Right lobe of liver (tissue), 6 donors: ENCODE results near the gene SRPX. TPM values are rescaled to one million over a fixed set of nuclear protein-coding genes. Genes with fewer than 3 reads are reported as not detected.

Experiments
- ATAC-seq, 4 donors: fragments of 200-7000 bp; cut with Tn5 transposase; one replicate each; pipeline ENCODE4 v1.9.1; 2020; ENCODE audit warnings: mild to moderate bottlenecking in 4 of 4, moderate library complexity in 4 of 4
- DNase-seq, 3 donors: peaks; one replicate each; pipeline ENCODE4 v3.0.0-alpha.2; 2020
- H3K27ac ChIP-seq, 3 donors: fragments of 200-600 bp; one replicate each; pipeline ENCODE4 v1.8.0; 2022
- H3K27me3 ChIP-seq, 2 donors: fragments of 200-600 bp; one replicate each; pipeline ENCODE4 v1.8.0; 2022
- H3K36me3 ChIP-seq, 4 donors: fragments of 200-600 bp; sonication (generic) in 1 of 4; one replicate each; pipeline versions ENCODE4 v1.5.1 to v1.8.0; 2017 to 2022; ENCODE audit warnings: control low read depth in 1 of 4
- H3K4me1 ChIP-seq, 4 donors: fragments of 200-600 bp; sonication (generic) in 1 of 4; one replicate each; pipeline versions ENCODE4 v1.5.1 to v1.8.0; 2017 to 2022; ENCODE audit warnings: control low read depth in 1 of 4
- H3K4me3 ChIP-seq, 3 donors: fragments of 200-600 bp; one replicate each; pipeline ENCODE4 v1.8.0; 2022
- H3K9me3 ChIP-seq, 4 donors: fragments of 200-600 bp; sonication (generic) in 1 of 4; one replicate each; pipeline versions ENCODE4 v1.5.1 to v1.8.0; 2017 to 2022; ENCODE audit warnings: control low read depth in 1 of 4
- POLR2A ChIP-seq: fragments of 450-650 bp; IDR thresholded peaks from one replicate; pipeline ENCODE4 v1.6.1; 2017; ENCODE audit warnings: antibody characterized with exemption, mild to moderate bottlenecking
- whole genome bisulfite sequencing: methylation state at CpG from one replicate; pipeline ENCODE4 v1.1.6; 2018; ENCODE audit warnings: low coverage, low lambda C conversion rate; ENCODE audit not compliant: insufficient coverage; ENCODE audit errors: missing lambda C conversion rate; 5-methylcytosine and 5-hydroxymethylcytosine counted together
- intact Hi-C, 2 donors: fragments of 100-400 bp; cut with DNase I; formaldehyde crosslinking; loops; one replicate each; pipeline versions ENCODE4 v1.11.2 to v1.14.1; 2022
- total RNA-seq, 6 experiments: library from RNA; depleted of rRNA in 2 of 6; stranded (reverse); fragments of >200 nt in 2 of 6; fragmentation: NEBNext Ultra II Directional in 3 of 6; extraction: Animal tissue kit (Norgen Biotek cat#: 25700) in 3 of 6; gene quantifications; one replicate each; pipeline versions ENCODE4 v1.1.0 to v1.2.4, GENCODE V29; 2016 to 2023
- TF ChIP-seq, protein P1 (sequence below), 4 donors: fragments of 200-600 bp in 3 of 4; fragments of 450-650 bp in 1 of 4; IDR thresholded peaks; one replicate each; pipeline versions ENCODE4 v1.5.1 to v1.8.0; 2016 to 2022; ENCODE audit warnings: antibody characterized with exemption in 4 of 4, mild to moderate bottlenecking in 2 of 4
- donor health status: DM: no; HTN: yes; CAD: no.
- donor health status: DM: no; HTN: no; CAD: no.
- donor health status: DM: no; HTN: no; CAD: no.
- donor health status: DM: no; HTN: yes; CAD: no.
- donor health status: DM: no; HTN: yes; CAD: no.

Gene SRPX
- total RNA-seq, 6 experiments from 2014 or later = 6.5 to 15.3 (median 10.5) TPM

DNA sequence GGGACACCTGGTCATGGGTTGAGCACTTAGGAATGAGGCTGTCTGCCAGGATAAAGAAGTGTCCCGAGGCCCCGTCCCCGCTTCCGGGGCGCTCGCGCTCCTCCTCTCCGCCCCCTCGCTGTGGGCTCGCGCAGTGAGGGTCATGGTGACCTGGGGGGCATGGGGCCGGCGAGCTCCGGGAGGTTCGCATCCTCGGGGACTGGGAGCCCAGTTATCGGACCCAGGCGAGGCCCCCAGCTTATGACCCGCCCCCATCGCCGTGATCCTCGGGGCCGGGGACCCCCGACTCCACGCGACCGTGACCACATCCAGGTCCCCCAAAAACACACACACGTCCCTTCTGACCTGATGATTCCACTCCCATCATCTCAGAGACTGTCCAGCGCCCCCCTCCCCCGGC is 35.3 kb upstream of the SRPX start:
- Histone ChIP-seq H3K27ac (no peak overlapping the region), H3K4me1 (no peaks in the 10 kb centered on the region), H3K9me3 (no peaks in the 10 kb centered on the region), H3K27me3 (no peaks in the 10 kb centered on the region), H3K36me3 (no peaks in the 10 kb centered on the region), H3K4me3 (no peak overlapping the region)
- WGBS = no CpG with 5 or more reads among the region's 30 CpGs
- TF ChIP-seq, protein P1, sequence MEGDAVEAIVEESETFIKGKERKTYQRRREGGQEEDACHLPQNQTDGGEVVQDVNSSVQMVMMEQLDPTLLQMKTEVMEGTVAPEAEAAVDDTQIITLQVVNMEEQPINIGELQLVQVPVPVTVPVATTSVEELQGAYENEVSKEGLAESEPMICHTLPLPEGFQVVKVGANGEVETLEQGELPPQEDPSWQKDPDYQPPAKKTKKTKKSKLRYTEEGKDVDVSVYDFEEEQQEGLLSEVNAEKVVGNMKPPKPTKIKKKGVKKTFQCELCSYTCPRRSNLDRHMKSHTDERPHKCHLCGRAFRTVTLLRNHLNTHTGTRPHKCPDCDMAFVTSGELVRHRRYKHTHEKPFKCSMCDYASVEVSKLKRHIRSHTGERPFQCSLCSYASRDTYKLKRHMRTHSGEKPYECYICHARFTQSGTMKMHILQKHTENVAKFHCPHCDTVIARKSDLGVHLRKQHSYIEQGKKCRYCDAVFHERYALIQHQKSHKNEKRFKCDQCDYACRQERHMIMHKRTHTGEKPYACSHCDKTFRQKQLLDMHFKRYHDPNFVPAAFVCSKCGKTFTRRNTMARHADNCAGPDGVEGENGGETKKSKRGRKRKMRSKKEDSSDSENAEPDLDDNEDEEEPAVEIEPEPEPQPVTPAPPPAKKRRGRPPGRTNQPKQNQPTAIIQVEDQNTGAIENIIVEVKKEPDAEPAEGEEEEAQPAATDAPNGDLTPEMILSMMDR (IDR thresholded peaks at IDR 0.05) = no peak
- TF ChIP-seq POLR2A = no peak
- ATAC-seq = peak in 1 of 4 donors; percentile 27
- intact Hi-C loops = no loop called here
- no peak for DNase-seq

DNA sequence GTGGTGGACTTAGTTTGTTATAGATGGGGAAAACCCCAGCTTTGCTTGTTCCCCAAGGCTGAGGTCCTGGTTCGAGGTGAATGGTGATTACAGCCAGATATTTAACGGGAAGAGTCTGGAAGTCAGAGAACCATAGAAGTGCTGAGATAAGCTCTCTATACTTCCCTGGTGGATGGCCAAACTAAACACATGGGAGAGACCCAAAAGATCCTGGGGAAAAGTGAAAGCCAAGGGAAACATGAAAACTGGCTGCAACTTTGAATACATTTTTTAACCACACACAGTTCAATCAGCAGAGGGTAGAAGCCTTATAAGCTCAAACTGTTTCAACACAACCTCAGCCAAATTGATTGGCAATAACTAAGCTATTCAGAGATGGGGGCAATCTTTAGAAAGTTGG is 29.3 kb upstream of the SRPX start:
- Histone ChIP-seq H3K4me3 (no peak overlapping the region), H3K27me3 (no peaks in the 10 kb centered on the region), H3K27ac (no peak overlapping the region), H3K9me3 (no peaks in the 10 kb centered on the region), H3K36me3 (no peaks in the 10 kb centered on the region), H3K4me1 (no peaks in the 10 kb centered on the region)
- intact Hi-C loops = no loop called here
- 14% methylated on average over 2 of the region's 2 CpGs for whole genome bisulfite sequencing
- DNase-seq (no peak), ATAC-seq (peak in 1 of 4 donors; percentile 48)
- TF ChIP-seq POLR2A = no peak
- TF ChIP-seq, protein P1 (IDR thresholded peaks at IDR 0.05) = no peak

DNA sequence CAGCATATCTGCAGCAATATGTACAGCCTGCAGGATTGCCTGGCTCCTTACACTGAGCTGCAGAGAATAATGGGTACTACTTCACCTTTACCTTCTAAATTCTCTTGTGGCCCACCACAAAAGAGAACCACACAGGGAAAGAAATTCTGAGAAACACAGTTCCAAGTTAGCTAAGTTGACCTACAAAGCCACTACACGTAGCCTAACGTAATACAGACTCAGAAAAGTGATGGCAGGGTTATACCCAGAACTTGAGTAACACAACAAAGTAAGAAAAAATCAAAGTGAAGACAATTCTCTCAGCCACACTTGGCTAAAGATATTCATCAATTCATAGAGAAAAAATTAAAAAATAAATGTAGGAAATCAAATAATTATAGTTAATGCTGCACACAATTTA is 26.4 kb upstream of the SRPX start:
- no peak for TF ChIP-seq POLR2A
- TF ChIP-seq, protein P1 (IDR thresholded peaks at IDR 0.05) = no peak
- Histone ChIP-seq H3K9me3 (no peaks in the 10 kb centered on the region), H3K27ac (no peak overlapping the region), H3K36me3 (no peaks in the 10 kb centered on the region), H3K27me3 (no peaks in the 10 kb centered on the region), H3K4me3 (no peak overlapping the region), H3K4me1 (no peaks in the 10 kb centered on the region)
- WGBS = 60% methylated on average over 1 of the region's 2 CpGs
- ATAC-seq = no peak
- DNase-seq = no peak
- intact Hi-C loops = no loop called here

DNA sequence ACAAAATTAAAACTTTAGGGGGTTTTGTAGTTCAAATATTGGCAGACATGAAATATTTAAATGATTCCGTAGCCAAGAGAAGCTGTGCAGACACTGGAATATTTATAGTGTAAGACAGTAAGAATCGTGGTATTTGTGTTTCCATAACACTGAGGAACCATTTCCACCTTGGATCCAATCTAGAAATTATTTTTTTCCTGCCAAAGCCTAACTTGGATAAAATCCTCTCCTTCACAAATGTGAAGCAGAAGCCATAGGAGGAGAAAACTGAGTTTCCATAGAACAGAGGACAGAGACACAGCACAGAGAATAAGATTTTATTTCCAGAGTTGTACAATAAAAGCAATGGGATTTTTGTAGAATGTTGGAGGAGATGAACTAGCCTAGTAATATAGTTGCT is 19.9 kb upstream of the SRPX start:
- H3K9me3 ChIP-seq = no peaks in the 10 kb centered on the region
- WGBS = 66% methylated on average over 2 of the region's 2 CpGs
- no peaks in the 10 kb centered on the region for H3K4me1 ChIP-seq
- ATAC-seq = no peak
- H3K36me3 ChIP-seq = no peaks in the 10 kb centered on the region
- H3K27ac ChIP-seq = no peak overlapping the region
- TF ChIP-seq POLR2A = no peak
- TF ChIP-seq, protein P1 (IDR thresholded peaks at IDR 0.05) = no peak
- no peak overlapping the region for H3K4me3 ChIP-seq
- no peak for DNase-seq
- intact Hi-C loops = no loop called here
- H3K27me3 ChIP-seq = no peaks in the 10 kb centered on the region
